Epithelial cell of esophagus (primary cell): ENCODE data around the gene SRD5A1.

Experiments used
- DNase-seq: peaks from one replicate; pipeline ENCODE4 v3.0.0; 2010; ENCODE audit warnings: low read depth
- H3K4me3 ChIP-seq: 2 replicates; pipeline ENCODE4 v1.5.1; 2011; ENCODE audit warnings: mild to moderate bottlenecking, low read length, control low read depth
- CTCF ChIP-seq: IDR thresholded peaks from 2 replicates; pipeline ENCODE4 v1.5.1; 2011; ENCODE audit warnings: low read depth, mild to moderate bottlenecking, low read length, control low read depth, inconsistent platforms; ENCODE audit not compliant: insufficient read depth; ENCODE audit errors: missing control alignments

Gene SRD5A1, protein sequence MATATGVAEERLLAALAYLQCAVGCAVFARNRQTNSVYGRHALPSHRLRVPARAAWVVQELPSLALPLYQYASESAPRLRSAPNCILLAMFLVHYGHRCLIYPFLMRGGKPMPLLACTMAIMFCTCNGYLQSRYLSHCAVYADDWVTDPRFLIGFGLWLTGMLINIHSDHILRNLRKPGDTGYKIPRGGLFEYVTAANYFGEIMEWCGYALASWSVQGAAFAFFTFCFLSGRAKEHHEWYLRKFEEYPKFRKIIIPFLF

GRCh38 chr5:6632888-6633468, at the start of gene SRD5A1, which contains the start of gene NSUN2:
TSS of gene SRD5A1 (plus strand) at chr5:6633440. CDS start at chr5:6633577, 137 bp downstream.
TSS of gene NSUN2 (minus strand) at chr5:6633044. CDS start at chr5:6632979, 65 bp downstream.
- peak within 1 kb of the TSS; percentile 97 for H3K4me3 ChIP-seq
- no peak for TF ChIP-seq CTCF
- peak; percentile 95 for DNase-seq

DNA sequence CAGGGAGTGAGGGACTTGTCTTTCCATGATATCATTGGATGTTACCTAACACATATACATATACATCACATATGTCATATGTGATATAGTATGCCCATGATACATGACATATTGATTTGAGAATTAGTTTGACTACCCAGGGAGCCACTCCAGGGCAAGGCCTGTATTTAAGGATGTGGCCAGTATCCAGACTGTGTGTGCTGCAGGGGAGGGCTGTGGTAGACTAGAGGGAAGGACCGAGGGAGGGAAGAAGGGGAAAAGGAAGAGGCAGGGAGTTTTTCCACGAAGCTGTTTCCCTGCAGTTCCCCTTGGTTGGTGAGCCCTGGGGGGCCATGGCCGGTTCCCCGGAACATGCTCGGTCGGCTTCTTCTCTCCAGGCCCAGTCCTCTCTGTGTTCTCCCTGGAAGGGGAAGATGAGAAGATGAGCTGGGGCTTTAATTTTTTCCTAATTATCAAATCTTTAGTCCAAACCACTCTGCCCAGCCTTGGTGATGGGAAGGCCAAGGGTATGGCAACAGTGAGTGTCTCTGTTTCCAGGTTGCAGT, 49.1 kb upstream of the SRD5A1 start:
- TF ChIP-seq CTCF: no peak

GRCh38 chr5:6584727-6585126, 48.5 kb upstream of the SRD5A1 start:
- H3K4me3 ChIP-seq: no peak overlapping the region
- no peak for DNase-seq
- no peak for TF ChIP-seq CTCF

More for the DNA sequence above, 49.1 kb upstream of the SRD5A1 start:
- H3K4me3 ChIP-seq: no peak overlapping the region
- DNase-seq: no peak

GRCh38 chr5:6585168-6585567, 48.1 kb upstream of the SRD5A1 start:
- no peak for DNase-seq
- no peak overlapping the region for H3K4me3 ChIP-seq
- TF ChIP-seq CTCF: no peak

- no peak overlapping the region for H3K4me3 ChIP-seq
- DNase-seq: no peak
- TF ChIP-seq CTCF: no peak
These were observed 47.1 kb upstream of the SRD5A1 start for GRCh38 chr5:6585939-6586646.

DNA sequence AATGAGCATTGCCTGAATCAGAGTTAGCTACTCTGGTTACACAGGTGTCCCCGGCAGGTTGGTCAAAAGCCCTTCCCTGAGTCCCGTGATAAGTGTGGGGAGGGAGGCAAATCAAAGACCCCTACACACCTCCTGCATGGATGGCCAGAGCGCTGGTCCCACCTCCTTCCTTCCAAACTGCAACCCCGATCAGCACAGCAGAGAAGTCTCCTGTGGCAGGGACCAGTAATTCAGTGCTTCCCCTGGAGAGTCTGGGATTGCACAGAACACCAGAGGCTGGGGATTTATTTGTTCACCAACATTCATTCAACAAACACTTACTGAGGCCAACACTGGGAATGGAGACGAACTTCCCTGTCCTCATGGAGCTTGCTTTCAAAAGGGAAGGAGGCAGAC, 46.6 kb upstream of the SRD5A1 start:
- DNase-seq: no peak
- TF ChIP-seq CTCF: no peak
- H3K4me3 ChIP-seq: no peak overlapping the region
